Thoracic aorta (tissue), 2 donors: ENCODE data around the gene SNCA. TPM values are rescaled to one million over a fixed set of nuclear protein-coding genes. Genes with fewer than 3 reads are reported as not detected.

Source experiments
- ATAC-seq: fragments of 150-250 bp; one replicate; pipeline ENCODE4 v1.8.0; 2017; ENCODE audit warnings: low read depth; ENCODE audit not compliant: insufficient number of reproducible peaks, low FRiP score
- DNase-seq: peaks from one replicate; pipeline ENCODE4 v3.0.0-alpha.2; 2020; ENCODE audit warnings: low spot score
- H3K27ac ChIP-seq, 2 donors: fragments of 200-600 bp; sonication (generic); 1 replicate in 1 of 2; 2 replicates in 1 of 2; pipeline ENCODE4 v1.5.1; 2016; ENCODE audit warnings: mild to moderate bottlenecking in 2 of 2, moderate library complexity in 2 of 2
- H3K27me3 ChIP-seq: fragments of 200-600 bp; sonication (generic); replicated peaks from 2 replicates; pipeline ENCODE4 v1.6.0; 2016; ENCODE audit warnings: mild to moderate bottlenecking; ENCODE audit not compliant: insufficient read depth
- H3K36me3 ChIP-seq: fragments of 200-600 bp; sonication (generic); one replicate; pipeline ENCODE4 v1.5.1; 2016
- H3K4me1 ChIP-seq, 2 donors: fragments of 200-600 bp; sonication (generic); 1 replicate in 1 of 2; 2 replicates in 1 of 2; pipeline versions ENCODE4 v1.5.1 to v1.6.0; 2016; ENCODE audit warnings: low read depth in 2 of 2, mild to moderate bottlenecking in 1 of 2; ENCODE audit not compliant: control insufficient read depth in 1 of 2
- H3K4me3 ChIP-seq: fragments of 200-600 bp; sonication (generic); 2 replicates; pipeline ENCODE4 v1.5.1; 2016; ENCODE audit warnings: mild to moderate bottlenecking
- H3K9me3 ChIP-seq: fragments of 200-600 bp; sonication (generic); 2 replicates; pipeline ENCODE4 v1.5.1; 2016
- total RNA-seq, 2 donors: library from RNA; depleted of rRNA; stranded (reverse); fragments of >200 nt; gene quantifications; one replicate each; pipeline versions ENCODE4 v1.1.0 to v1.2.3, GENCODE V29; 2016
- TF ChIP-seq, protein P1 (sequence below): fragments of 200-600 bp; sonication (generic); IDR thresholded peaks from one replicate; pipeline ENCODE4 v1.5.1; 2019; ENCODE audit warnings: antibody characterized with exemption

The SNCA gene
- total RNA-seq, 2 donors from 2014 or later: 1.5 to 14.3 TPM

DNA sequence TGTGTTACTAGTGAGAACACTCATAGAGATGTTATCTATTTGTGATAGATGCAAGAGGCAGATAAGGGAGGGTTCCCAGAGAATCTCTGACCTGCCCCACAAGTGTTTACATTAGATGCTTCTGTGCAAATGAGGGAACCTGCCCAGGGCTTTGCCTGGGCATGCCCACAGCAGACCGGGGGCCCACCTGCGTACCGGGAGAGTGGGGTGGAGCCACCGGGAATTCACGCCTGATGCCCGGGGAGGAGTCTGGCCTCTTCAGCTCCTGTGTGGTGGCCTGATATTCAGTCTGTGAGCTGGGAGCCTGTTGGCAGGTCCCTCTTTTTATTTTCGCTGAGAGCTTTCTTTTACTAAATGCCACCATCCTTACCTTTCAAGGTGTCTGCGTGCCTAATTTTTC is 155.7 kb downstream of the SNCA start:
- no peak overlapping the region for H3K4me3 ChIP-seq
- H3K9me3 ChIP-seq: no peaks in the 10 kb centered on the region
- no peaks in the 10 kb centered on the region for H3K4me1 ChIP-seq
- H3K27ac ChIP-seq: no peak overlapping the region
- ATAC-seq: no peak
- no peak for DNase-seq
- H3K27me3 ChIP-seq: no peaks in the 10 kb centered on the region
- TF ChIP-seq, protein P1, sequence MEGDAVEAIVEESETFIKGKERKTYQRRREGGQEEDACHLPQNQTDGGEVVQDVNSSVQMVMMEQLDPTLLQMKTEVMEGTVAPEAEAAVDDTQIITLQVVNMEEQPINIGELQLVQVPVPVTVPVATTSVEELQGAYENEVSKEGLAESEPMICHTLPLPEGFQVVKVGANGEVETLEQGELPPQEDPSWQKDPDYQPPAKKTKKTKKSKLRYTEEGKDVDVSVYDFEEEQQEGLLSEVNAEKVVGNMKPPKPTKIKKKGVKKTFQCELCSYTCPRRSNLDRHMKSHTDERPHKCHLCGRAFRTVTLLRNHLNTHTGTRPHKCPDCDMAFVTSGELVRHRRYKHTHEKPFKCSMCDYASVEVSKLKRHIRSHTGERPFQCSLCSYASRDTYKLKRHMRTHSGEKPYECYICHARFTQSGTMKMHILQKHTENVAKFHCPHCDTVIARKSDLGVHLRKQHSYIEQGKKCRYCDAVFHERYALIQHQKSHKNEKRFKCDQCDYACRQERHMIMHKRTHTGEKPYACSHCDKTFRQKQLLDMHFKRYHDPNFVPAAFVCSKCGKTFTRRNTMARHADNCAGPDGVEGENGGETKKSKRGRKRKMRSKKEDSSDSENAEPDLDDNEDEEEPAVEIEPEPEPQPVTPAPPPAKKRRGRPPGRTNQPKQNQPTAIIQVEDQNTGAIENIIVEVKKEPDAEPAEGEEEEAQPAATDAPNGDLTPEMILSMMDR: no peak
- no peaks in the 10 kb centered on the region for H3K36me3 ChIP-seq

DNA sequence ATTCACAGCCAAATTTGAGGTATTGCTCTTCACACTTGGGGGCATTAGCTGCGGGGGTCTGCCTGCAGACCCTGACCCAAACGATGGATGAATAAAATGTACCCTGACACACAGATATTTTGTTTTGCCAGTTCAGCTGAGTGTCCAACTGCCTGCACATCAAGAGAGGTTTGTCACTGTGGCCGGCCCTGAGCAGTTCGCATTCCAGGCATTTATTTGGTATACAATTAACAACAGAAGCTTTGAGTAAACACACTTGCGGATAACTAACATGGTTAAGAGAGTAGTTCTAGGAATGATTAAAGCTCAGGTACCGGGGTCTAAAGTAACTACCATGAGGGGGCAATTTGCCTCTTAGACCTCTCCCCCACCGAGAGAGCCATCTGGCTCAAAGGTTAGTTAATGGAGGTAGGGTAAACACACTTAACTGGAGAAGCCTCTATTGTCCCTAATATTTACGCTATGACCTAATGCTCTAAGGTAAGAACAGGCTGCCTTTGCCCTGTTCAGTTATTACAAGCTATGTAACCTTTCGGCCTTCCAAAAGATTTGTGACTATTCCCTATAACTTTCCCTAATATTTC is 162.0 kb downstream of the SNCA start:
- Histone ChIP-seq H3K4me3 (no peak overlapping the region), H3K36me3 (no peaks in the 10 kb centered on the region), H3K9me3 (no peaks in the 10 kb centered on the region), H3K27me3 (no peaks in the 10 kb centered on the region), H3K4me1 (no peaks in the 10 kb centered on the region), H3K27ac (no peak overlapping the region)
- ATAC-seq (no peak), DNase-seq (no peak)
- TF ChIP-seq, protein P1: no peak

Other genes starting within 250 kb of the SNCA start
- 10 to 100 TPM in 1 of 2 donors, 1 to 10 TPM in 1; 7.3 to 17.8 TPM for gene MMRN1, start 57.7 kb upstream of the SNCA start, total RNA-seq